Ishikawa (cell line): ENCODE results near the gene UBE2E3.

Experiments
- CEBPB ChIP-seq: IDR thresholded peaks from 2 replicates; pipeline ENCODE4 v1.6.1; 2012
- CREB1 ChIP-seq: IDR thresholded peaks from 2 replicates; pipeline ENCODE4 v1.6.1; 2012; ENCODE audit warnings: low read depth
- EGR1 ChIP-seq: IDR thresholded peaks from 2 replicates; pipeline ENCODE4 v1.6.1; 2012
- EP300 ChIP-seq: IDR thresholded peaks from 2 replicates; pipeline ENCODE4 v1.6.1; 2012; ENCODE audit warnings: borderline replicate concordance
- FOXM1 ChIP-seq: IDR thresholded peaks from 2 replicates; pipeline ENCODE4 v1.6.1; 2012; ENCODE audit warnings: low read depth, borderline replicate concordance
- NFIC ChIP-seq: IDR thresholded peaks from 2 replicates; pipeline ENCODE4 v1.6.1; 2012
- RAD21 ChIP-seq: IDR thresholded peaks from 2 replicates; pipeline ENCODE4 v1.6.1; 2012; ENCODE audit warnings: low read depth
- TAF1 ChIP-seq: IDR thresholded peaks from 2 replicates; pipeline ENCODE4 v1.6.1; 2012; ENCODE audit warnings: low read depth, mild to moderate bottlenecking
- TCF12 ChIP-seq: IDR thresholded peaks from 2 replicates; pipeline ENCODE4 v1.6.1; 2012; ENCODE audit warnings: low read depth
- TEAD4 ChIP-seq: IDR thresholded peaks from 2 replicates; pipeline ENCODE4 v1.6.1; 2012
- YY1 ChIP-seq: IDR thresholded peaks from 2 replicates; pipeline ENCODE4 v1.6.1; 2012; ENCODE audit warnings: low read depth
- ZBTB7A ChIP-seq: IDR thresholded peaks from 2 replicates; pipeline ENCODE4 v1.6.1; 2012; ENCODE audit warnings: low read depth
- TF ChIP-seq, protein P1 (sequence below): IDR thresholded peaks from 2 replicates; pipeline ENCODE4 v1.6.1; 2012; ENCODE audit warnings: low read depth, mild to moderate bottlenecking
- TF ChIP-seq, protein P2 (sequence below): IDR thresholded peaks from 2 replicates; pipeline ENCODE4 v1.6.1; 2012
- TF ChIP-seq, protein P3 (sequence below): IDR thresholded peaks from 2 replicates; pipeline ENCODE4 v1.6.1; 2012

The UBE2E3 gene

DNA sequence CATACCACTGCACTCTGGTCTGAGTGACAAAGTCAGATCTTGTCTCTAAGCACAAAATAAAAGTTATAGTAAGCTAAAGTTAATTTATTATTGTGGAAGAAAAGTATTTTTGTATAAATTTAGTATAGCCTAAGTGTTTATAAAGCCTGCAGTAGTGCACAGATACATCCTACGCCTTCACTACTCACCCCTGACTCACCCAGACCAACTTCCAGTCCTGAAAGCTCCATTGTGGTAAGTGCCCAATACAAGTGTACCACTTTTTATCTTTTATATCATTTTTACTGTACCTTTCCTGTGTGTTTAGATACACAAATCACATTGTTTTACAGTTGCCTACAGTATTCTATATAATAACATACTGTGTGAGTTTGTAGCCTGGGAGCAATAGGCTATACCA, 57.5 kb downstream of the UBE2E3 start:
- no peak for TF ChIP-seq RAD21
- no peak for TF ChIP-seq ZBTB7A
- TF ChIP-seq NFIC = no peak
- TF ChIP-seq EGR1 = no peak
- no peak for TF ChIP-seq TCF12
- TF ChIP-seq, protein P1, sequence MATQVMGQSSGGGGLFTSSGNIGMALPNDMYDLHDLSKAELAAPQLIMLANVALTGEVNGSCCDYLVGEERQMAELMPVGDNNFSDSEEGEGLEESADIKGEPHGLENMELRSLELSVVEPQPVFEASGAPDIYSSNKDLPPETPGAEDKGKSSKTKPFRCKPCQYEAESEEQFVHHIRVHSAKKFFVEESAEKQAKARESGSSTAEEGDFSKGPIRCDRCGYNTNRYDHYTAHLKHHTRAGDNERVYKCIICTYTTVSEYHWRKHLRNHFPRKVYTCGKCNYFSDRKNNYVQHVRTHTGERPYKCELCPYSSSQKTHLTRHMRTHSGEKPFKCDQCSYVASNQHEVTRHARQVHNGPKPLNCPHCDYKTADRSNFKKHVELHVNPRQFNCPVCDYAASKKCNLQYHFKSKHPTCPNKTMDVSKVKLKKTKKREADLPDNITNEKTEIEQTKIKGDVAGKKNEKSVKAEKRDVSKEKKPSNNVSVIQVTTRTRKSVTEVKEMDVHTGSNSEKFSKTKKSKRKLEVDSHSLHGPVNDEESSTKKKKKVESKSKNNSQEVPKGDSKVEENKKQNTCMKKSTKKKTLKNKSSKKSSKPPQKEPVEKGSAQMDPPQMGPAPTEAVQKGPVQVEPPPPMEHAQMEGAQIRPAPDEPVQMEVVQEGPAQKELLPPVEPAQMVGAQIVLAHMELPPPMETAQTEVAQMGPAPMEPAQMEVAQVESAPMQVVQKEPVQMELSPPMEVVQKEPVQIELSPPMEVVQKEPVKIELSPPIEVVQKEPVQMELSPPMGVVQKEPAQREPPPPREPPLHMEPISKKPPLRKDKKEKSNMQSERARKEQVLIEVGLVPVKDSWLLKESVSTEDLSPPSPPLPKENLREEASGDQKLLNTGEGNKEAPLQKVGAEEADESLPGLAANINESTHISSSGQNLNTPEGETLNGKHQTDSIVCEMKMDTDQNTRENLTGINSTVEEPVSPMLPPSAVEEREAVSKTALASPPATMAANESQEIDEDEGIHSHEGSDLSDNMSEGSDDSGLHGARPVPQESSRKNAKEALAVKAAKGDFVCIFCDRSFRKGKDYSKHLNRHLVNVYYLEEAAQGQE = no peak
- no peak for TF ChIP-seq CEBPB
- no peak for TF ChIP-seq YY1
- TF ChIP-seq, protein P2, sequence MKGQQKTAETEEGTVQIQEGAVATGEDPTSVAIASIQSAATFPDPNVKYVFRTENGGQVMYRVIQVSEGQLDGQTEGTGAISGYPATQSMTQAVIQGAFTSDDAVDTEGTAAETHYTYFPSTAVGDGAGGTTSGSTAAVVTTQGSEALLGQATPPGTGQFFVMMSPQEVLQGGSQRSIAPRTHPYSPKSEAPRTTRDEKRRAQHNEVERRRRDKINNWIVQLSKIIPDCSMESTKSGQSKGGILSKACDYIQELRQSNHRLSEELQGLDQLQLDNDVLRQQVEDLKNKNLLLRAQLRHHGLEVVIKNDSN = no peak
- TF ChIP-seq, protein P3, sequence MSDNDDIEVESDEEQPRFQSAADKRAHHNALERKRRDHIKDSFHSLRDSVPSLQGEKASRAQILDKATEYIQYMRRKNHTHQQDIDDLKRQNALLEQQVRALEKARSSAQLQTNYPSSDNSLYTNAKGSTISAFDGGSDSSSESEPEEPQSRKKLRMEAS = no peak
- no peak for TF ChIP-seq TAF1
- TF ChIP-seq EP300 = no peak
- TF ChIP-seq FOXM1 = no peak
- TF ChIP-seq CREB1 = no peak
- TF ChIP-seq TEAD4 = no peak

DNA sequence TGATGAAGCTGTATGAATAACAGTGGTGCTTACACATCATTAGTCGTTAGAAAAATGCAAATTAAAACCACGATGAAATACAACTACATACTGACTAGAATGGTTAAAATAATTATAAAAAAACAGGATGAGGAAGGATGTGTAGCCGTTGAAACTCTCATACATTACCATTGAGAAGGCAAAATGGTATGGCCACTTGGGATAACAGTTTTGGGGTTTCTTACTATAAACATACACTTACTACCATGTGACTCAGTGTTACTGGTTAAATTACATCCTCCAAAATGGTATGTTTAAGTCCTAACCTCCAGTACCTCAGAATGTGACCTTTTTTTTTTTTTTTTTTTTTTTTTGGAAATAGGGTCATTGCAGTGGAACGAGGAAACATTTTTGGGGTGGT, 58.4 kb downstream of the UBE2E3 start:
- TF ChIP-seq EP300 (no peak), RAD21 (no peak), NFIC (no peak), TAF1 (no peak), TCF12 (no peak), TEAD4 (no peak), CREB1 (no peak), CEBPB (no peak), EGR1 (no peak), FOXM1 (no peak), YY1 (no peak), ZBTB7A (no peak)
- TF ChIP-seq, protein P3 = no peak
- TF ChIP-seq, protein P1 = no peak
- TF ChIP-seq, protein P2 = no peak

DNA sequence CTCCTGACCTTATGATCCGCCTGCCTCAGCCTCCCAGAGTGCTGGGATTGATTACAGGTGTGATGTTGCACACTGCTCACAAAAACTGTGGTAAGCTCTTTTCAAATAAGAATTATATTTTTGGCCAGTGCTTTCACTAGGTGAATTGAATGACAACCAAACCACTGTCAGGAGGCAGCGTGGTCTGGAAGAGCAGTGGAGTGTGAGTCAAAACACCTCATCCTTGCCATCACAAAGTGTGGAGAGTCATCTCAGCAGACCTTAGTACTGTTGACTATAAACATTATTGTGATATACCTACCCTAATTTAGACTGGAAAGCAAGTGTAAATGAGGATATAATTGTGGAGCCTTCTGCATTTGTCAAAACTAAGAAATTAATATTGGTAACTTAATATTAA, 61.3 kb downstream of the UBE2E3 start:
- no peak for TF ChIP-seq ZBTB7A
- no peak for TF ChIP-seq TCF12
- TF ChIP-seq CREB1 = no peak
- TF ChIP-seq NFIC = no peak
- TF ChIP-seq YY1 = no peak
- no peak for TF ChIP-seq RAD21
- TF ChIP-seq FOXM1 = no peak
- no peak for TF ChIP-seq TEAD4
- TF ChIP-seq, protein P3 = no peak
- TF ChIP-seq CEBPB = no peak
- no peak for TF ChIP-seq TAF1
- TF ChIP-seq, protein P2 = no peak
- TF ChIP-seq EP300 = no peak
- TF ChIP-seq EGR1 = no peak
- TF ChIP-seq, protein P1 = no peak

GRCh38 chr2:181042706-181043105, 62.3 kb downstream of the UBE2E3 start:
- no peak for TF ChIP-seq FOXM1
